Midbrain (tissue), 1 donor: ENCODE measurements around the gene UNC13B.
"Not testable (repeated sequence)": the region's sequence is repeated elsewhere in the genome, so short reads cannot be mapped to it uniquely, and the experiment has no call there.

ENCODE experiments used
- DNase-seq: peaks from one replicate; lab custom pipeline; 2025; lab: John Stamatoyannopoulos, UW

Gene UNC13B

GRCh38 chr9:35380039-35380438 is 218.2 kb downstream of the UNC13B start:
- no peak for DNase-seq

DNA sequence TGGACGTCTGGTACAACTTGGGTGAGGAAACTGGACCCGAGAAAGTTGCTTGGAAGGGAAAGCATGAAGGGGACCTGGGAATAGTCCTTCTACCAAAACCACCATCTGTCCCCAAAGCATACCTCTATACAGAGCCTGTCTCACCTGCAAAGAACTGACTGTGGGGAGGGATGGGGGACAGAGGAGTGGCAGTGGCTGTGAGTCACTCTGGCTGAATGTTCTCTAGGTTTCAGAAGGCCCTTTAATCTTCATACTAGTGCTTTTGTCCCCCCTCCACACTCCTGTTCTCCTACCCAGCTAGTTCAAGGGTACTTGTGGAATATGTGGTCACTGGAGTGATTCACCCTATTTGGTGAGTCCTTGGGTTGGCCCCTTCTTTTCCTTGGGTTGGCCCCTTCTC is 218.8 kb downstream of the UNC13B start:
- no peak for DNase-seq

GRCh38 chr9:35385042-35385441 is 223.2 kb downstream of the UNC13B start:
- DNase-seq = no peak

GRCh38 chr9:35395076-35395705 is 233.4 kb downstream of the UNC13B start:
- no peak for DNase-seq

GRCh38 chr9:35395706-35396101 is 233.9 kb downstream of the UNC13B start:
- no peak for DNase-seq

DNA sequence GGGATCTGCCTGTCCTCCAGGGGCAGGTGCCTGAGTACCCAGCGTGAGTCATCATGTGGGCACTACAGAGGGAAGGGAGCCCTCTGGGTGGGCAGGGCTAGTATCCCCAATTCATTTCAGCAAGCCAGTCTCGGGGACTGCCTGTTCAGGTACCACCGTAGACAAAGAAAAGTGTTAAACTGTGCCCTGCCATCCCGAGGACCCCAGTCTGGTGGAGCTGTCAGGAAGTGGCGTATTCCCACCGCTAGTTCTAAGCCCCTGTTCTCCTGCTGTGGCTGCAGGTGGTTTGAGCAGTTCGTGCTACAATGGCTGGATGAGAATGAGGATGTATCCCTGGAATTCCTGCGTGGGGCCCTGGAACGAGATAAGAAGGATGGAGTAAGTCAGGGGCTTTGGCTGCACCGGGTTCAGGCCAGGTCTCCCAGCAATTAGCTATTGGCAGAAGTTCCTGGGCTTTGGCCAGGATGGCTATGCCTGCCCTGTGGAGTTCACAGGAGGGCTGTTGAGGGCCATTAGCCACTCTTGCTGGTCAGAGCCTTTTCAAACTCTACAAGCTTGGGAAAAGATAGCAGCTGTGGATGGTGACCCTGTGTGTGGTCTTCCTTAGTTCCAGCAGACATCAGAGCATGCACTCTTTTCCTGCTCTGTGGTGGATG is 234.9 kb downstream of the UNC13B start:
- no peak for DNase-seq

DNA sequence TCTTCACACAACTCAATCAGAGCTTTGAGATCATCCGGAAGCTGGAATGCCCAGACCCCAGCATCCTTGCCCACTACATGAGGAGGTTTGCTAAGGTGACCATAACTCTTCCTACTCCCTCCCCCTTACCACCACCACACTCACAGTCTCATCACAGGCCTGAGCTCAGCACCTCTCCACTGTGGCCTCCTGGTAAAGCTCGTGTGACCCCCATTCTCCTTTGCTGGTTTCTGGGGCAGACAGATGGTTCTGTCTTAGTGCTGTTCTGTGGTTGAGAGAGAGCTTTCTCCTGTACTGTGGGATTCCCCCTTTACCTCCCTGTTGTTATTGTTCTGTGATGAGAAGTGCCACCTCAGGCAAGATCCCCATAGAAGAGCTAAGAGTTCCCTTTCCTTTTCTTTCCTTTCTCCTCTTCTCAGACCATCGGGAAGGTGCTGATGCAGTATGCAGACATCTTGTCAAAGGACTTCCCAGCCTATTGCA is 235.4 kb downstream of the UNC13B start:
- DNase-seq = no peak

- DNase-seq = no peak
These were observed 236.1 kb downstream of the UNC13B start for GRCh38 chr9:35397923-35398322.

DNA sequence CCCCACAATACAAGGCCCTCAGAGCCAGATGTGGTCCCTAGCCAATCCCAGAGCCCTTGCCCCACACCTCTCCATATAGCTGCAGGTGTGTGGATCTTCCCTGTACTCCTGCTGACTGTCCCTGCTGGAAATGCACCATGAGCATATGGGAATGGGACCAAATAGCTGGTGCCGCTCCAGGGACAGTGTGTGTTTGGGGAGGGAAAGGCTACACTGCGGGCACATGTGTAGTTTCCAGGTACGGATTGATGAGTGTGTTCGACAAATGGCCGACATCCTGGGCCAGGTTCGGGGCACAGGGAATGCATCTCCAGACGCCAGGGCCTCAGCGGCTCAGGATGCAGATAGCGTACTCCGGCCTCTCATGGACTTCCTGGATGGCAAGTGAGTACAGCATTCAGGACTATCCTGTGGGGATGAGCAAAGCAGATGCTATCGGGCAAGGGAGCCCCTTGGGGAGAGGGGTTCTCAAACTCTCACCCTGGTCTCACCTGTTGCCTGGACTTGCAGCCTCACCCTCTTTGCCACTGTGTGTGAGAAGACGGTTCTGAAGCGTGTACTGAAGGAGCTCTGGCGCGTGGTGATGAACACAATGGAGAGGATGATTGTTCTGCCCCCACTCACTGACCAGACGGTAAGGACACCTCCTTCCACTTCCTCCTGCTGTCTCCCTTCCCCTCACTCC is 237.0 kb downstream of the UNC13B start:
- DNase-seq = no peak

- DNase-seq = no peak
These were observed 243.1 kb downstream of the UNC13B start for GRCh38 chr9:35404865-35405264.

DNA sequence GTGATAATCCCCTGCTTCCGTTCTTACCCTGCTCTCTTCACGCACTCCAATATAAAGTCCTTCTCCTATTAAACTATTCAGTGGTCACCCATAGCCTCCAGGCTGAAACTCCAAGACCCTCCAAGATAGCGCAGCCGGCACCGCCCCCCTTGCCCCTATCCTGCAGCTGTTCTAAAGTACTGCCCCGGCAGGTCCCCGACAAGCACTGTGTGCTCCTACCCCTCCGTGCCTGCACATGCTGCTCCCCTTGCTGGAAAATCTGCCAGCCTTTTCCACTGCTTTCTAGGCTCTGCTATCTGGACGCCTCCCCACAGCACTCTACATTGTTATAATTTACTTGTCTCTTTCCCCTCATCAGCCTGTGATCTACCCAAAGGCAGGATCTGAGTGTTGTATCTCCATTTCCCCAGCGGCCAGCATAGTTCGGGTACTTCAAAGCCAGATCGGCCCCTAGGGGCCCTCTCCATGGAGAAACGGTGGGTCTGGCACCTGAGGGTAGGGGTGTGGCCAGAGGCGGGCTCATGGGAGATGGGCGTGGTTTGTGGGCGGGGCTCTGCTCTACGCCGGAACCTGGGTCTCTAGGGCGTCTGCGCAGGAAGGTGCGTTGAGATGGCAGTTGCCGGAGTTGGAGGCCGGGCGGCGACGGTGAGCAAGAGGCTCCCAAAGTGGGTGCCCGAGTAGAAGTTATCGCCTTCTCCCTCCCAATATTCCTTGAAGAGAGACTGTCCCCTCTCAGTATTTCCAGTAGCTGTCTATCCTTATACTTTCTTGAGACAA is 244.6 kb downstream of the UNC13B start:
- no peak for DNase-seq

GRCh38 chr9:35407846-35408245 is 246.0 kb downstream of the UNC13B start:
- DNase-seq = no peak

DNA sequence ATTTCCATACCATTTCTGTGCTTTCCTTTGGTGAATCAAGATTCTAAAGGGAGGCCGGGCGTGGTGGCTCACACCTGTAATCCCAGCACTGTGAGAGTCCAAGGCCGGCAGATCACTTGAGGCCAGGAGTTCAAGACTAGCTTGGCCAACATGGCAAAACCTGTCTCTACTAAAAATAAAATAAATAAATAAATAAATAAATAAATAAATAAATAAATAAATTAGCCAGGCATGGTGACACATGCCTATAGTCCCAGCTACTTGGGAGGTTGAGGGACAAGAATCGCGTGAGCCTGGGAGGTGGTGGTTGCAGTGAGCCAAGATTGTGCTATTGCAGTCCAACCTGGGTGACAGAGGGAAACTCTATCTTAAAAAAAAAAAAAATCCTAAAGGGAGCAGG is 247.6 kb downstream of the UNC13B start:
- DNase-seq = not testable (repeated sequence)

- no peak for DNase-seq
These were observed 253.1 kb downstream of the UNC13B start for GRCh38 chr9:35414889-35415288.

DNA sequence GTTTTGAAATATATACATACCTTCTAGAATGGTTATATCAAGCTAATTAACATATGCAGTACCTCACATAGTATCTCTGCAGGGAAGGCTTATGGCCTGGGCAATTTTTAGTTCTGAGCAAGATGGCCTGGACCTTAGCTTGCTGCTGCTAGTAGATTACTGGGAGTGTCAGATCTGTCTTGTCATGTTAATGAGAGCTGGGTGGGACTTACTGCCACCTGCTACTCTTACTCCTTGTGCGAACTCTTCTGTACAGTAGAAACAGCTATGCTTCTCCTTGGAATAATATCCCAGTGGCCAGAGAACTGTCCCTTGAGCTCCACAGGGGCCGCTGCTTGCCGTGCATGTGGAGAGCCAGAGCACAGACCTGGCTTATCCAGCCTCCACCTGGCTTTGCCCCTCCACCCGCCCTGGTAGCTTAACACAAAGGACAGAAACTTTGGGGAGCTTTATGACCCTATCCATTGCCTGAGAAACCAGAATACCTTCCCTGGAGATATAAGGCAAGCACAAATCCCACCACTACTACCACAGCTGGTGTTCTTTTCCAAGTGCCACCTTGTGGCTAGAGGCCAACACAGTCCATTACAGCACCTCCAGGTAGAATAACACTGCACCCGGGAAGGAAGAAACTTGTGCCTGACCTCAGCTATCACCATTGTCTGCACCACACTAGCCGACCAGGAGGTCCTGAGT is 253.7 kb downstream of the UNC13B start:
- DNase-seq = no peak

DNA sequence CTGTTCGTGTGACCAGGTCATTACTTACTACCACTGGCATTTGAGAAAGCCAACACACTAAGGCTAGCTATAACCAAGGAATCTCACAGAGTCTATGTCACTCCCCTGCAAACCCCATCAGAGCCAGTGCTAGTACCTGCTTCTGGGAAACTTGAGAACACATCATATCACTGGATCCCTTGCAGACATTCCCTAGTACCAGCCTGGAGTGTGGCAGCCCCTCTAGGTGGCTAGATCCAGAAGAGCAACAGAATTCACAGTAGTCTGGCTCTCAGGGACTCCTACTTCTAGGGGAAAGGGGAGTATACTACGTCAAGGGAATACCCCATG is 254.3 kb downstream of the UNC13B start:
- DNase-seq = no peak

- DNase-seq = no peak
These were observed 260.5 kb downstream of the UNC13B start for GRCh38 chr9:35422346-35422745.

DNA sequence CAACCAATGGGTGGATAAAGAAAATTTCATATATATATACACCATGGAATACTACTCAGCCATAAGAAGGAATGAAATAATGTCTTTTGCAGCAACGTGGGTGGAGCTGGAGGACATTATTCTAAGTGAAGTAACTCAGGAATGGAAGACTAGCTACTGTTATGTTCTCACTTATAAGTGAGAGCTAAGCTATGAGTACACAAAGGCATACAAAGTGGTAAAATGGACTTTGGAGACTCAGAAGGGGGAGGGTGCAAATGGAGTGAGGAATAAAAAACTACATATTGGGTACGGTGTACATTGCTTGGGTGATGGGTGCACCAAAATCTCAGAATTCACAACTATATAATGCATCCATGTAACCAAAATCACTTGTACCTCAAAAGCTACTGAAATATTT is 260.9 kb downstream of the UNC13B start:
- DNase-seq = no peak

DNA sequence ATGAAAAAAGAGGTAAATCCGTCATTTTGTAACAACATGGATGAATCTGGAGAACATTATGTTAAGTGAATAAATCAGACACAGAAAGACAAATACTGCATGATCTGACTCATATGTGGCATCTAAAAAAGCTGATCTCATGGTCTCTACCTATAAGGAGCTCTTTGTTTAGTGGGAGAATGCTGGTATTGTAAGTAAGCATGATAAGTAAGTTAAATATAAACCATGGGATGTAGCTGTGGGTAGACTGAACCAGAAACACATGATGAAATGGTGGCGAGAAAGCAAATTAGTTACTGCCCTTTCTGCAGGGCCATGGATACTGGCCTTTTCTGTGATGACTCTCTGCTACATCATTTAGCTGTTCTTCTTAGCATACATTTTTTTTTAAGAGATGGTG is 261.7 kb downstream of the UNC13B start:
- no peak for DNase-seq

- no peak for DNase-seq
These were observed 262.8 kb downstream of the UNC13B start for GRCh38 chr9:35424356-35425352.

GRCh38 chr9:35426627-35427026 is 264.8 kb downstream of the UNC13B start:
- no peak for DNase-seq
